Skeletal muscle tissue (tissue), 4 donors: ENCODE data around the gene SLC2A9. TPM values are rescaled to one million over a fixed set of nuclear protein-coding genes. Genes with fewer than 3 reads are reported as not detected.

Source experiments
- H3K27ac ChIP-seq: one replicate; pipeline ENCODE4 v1.7.0; 2013; ENCODE audit warnings: mild to moderate bottlenecking, low read depth, low read length, inconsistent platforms
- H3K27me3 ChIP-seq, 3 donors: one replicate each; pipeline ENCODE4 v1.7.0; 2013; ENCODE audit warnings: low read length in 3 of 3; ENCODE audit not compliant: control insufficient read depth in 3 of 3, insufficient read depth in 3 of 3
- H3K36me3 ChIP-seq, 3 donors: one replicate each; pipeline ENCODE4 v1.7.0; 2013; ENCODE audit warnings: low read length in 3 of 3; ENCODE audit not compliant: control insufficient read depth in 3 of 3, insufficient read depth in 3 of 3
- H3K4me1 ChIP-seq, 3 donors: one replicate each; pipeline ENCODE4 v1.7.0; 2013; ENCODE audit warnings: low read length in 3 of 3, mild to moderate bottlenecking in 3 of 3; ENCODE audit not compliant: control insufficient read depth in 3 of 3, insufficient read depth in 3 of 3
- H3K4me3 ChIP-seq, 3 donors: one replicate each; pipeline ENCODE4 v1.7.0; 2013; ENCODE audit warnings: low read length in 3 of 3
- H3K9ac ChIP-seq, 3 donors: one replicate each; pipeline ENCODE4 v1.7.0; 2013; ENCODE audit warnings: low read length in 3 of 3, mild to moderate bottlenecking in 3 of 3, moderate library complexity in 2 of 3, low read depth in 1 of 3
- H3K9me3 ChIP-seq, 3 donors: one replicate each; pipeline ENCODE4 v1.7.0; 2013; ENCODE audit warnings: low read length in 3 of 3; ENCODE audit not compliant: control insufficient read depth in 3 of 3
- total RNA-seq: library from RNA; depleted of rRNA; stranded (reverse); fragments of >200 nt; gene quantifications from one replicate; pipeline ENCODE4 v1.2.3, GENCODE V29; 2014
- donor health status: Osteomylitis.

The SLC2A9 gene
- total RNA-seq, 1 donor from 2014 or later, result 1.0 TPM

DNA sequence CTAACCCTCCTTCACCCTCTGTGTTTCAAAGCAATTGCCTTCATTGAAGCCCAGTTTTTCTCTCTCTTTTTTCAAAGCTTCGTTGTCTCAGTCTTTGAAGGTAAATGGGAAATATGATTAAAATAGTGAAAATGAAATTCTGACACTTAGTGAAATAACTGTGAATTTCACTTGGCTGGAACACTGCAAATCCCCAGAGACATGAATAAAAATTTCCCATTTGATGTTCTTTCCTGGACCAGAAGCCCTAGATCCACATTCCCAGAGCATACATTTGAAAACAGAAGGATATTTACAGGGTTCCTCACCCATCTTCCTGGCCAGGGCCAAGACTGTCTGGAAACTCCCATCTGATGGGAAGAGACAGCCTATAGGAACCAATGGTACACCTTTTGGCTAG lies 45.0 kb downstream of the SLC2A9 start:
- Histone ChIP-seq H3K4me3 (no peak overlapping the region), H3K9ac (no peak overlapping the region), H3K27me3 (no peaks in the 10 kb centered on the region), H3K36me3 (peaks cover 0 to 4% (median 3%) of the 10 kb centered on the region in 3 donors), H3K4me1 (no peaks in the 10 kb centered on the region), H3K9me3 (no peaks in the 10 kb centered on the region), H3K27ac (no peak overlapping the region)

DNA sequence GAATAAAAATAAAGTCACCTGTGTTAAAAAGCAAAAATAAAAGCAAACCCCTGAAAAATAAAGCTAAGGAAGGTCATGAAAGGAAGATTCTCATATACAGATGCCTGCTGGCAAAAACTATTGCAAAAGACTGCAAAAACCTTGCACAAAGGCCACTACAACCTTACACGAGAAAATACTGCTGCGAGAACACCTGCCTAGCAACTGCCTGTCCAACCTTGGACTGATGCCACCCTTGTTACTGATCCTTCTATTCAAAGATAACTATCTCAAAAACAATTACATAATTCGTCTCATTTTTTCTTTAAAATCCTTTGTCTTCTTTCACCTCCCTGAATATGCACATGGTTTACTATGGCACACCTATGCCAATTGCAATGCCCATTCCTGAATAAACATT lies 49.6 kb downstream of the SLC2A9 start:
- H3K4me3 ChIP-seq, result no peak overlapping the region
- no peaks in the 10 kb centered on the region for H3K36me3 ChIP-seq

DNA sequence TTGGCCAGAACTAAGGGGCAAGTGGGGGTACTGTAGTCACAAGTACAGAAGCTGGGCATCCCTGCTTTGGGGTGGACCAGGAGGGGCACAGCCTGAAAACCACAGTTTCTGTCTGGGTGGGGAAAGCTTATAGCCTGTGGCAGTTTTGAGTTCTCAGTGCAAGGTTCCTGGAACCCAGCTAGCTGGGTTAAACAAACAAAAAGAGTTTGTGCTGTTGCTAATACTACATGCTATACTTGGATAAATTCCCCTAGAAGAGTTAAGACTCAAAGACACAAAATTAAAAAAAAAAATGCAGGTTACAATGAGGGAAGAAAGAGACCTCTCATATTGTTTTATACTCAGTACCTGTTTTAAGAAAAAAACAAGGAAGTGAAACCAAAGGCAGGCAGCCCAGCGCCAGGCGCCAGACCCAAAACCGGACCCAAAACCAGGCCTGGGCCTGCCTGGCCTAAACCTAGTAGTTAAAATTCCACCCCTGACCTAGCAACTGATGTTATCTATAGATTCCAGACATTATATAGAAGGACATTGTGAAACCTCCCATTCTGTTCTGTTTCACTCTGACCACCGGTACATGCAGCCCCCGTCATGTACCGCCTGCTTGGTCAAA lies 50.8 kb downstream of the SLC2A9 start:
- Histone ChIP-seq H3K4me3 (no peak overlapping the region), H3K27me3 (no peaks in the 10 kb centered on the region), H3K9me3 (no peaks in the 10 kb centered on the region), H3K36me3 (no peaks in the 10 kb centered on the region), H3K27ac (no peak overlapping the region), H3K4me1 (no peaks in the 10 kb centered on the region), H3K9ac (no peak overlapping the region)

More for the DNA sequence above, 49.6 kb downstream of the SLC2A9 start:
- Histone ChIP-seq H3K4me1 (no peaks in the 10 kb centered on the region), H3K9ac (no peak overlapping the region), H3K9me3 (no peaks in the 10 kb centered on the region), H3K27me3 (no peaks in the 10 kb centered on the region), H3K27ac (no peak overlapping the region)

DNA sequence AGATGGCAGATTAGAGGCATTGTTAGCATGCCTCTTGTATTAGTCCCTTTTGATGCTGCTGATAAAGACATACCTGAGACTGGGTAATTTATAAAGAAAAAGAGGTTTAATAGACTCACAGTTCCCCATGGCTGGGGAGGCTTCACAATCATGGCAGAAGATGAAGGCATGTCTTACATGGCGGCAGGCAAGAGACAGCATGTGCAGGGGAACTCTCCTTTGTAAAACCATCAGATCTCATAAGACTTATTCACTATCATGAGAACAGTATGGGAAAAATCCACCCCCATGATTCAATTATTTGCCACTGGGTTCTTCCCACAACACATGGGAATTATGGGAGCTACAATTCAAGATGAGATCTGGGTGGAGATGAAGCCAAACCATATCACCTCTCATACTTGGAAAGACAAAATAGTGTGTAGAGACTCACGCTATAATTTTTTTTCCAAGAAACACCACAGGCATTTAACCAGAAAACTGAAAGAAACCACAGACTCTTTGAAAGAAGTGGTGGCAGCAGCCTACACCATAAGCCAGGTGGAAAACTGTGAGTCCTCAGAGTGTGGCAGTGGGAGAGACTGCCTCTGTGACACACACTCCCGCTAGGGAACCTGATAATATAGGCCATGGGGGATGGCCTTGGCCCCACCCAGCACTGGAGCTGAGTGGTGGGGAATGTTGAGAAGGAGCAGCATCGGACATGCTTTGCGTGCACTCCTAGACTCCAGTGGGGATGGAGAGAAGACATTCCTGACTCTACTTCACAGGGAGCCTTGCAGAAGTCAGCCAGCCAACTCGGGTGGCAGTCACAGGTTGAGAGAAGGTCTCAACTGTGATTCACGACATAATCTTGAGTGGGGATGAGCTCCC lies 51.5 kb downstream of the SLC2A9 start:
- Histone ChIP-seq H3K4me3 (no peak overlapping the region), H3K9me3 (no peaks in the 10 kb centered on the region)

DNA sequence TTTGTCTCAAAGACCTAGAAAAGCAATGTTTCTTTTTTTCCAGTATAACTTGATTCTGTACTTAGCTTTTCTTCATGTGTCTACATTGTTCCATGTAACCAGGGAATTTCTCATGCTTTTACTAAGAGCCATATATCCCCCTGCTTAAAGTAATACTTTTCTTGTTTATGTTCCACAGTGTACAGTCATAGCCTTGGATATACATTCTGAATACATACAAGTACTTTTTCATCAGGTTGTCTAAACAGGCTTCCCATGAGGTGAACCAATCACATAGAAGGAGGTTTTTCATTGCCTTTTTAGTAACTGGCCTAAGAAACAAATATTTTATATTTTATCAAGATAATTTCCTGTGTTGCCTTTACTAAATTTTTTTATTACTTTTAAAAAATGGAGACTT lies 52.8 kb downstream of the SLC2A9 start:
- no peak overlapping the region for H3K9ac ChIP-seq
- no peaks in the 10 kb centered on the region for H3K36me3 ChIP-seq
- H3K4me3 ChIP-seq, result no peak overlapping the region
- H3K4me1 ChIP-seq, result no peaks in the 10 kb centered on the region
- H3K27me3 ChIP-seq, result no peaks in the 10 kb centered on the region
- H3K9me3 ChIP-seq, result no peaks in the 10 kb centered on the region
- no peak overlapping the region for H3K27ac ChIP-seq

More for the DNA sequence above, 51.5 kb downstream of the SLC2A9 start:
- Histone ChIP-seq H3K27ac (no peak overlapping the region), H3K4me1 (no peaks in the 10 kb centered on the region), H3K27me3 (no peaks in the 10 kb centered on the region), H3K36me3 (no peaks in the 10 kb centered on the region), H3K9ac (no peak overlapping the region)

DNA sequence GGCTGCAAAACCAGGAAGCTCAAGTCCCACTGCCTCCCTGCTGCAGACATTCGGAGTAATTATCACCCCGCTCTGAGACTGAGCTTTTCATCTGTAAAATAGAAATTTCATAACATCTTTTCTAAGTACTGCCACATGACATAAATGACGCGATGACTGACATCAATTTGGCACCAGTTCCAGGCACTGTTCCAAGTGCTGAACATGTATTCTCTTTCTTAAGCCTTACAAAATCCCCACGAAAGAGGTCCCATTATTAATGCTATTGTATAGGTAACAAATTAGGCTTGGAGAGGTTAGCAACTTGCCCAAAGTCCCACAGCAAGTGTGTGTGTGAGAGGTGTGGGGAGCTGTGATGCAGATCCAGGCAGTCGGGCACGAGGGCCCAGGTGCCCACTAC lies 56.4 kb downstream of the SLC2A9 start:
- H3K27me3 ChIP-seq, result no peaks in the 10 kb centered on the region
- no peak overlapping the region for H3K4me3 ChIP-seq
- H3K9me3 ChIP-seq, result no peaks in the 10 kb centered on the region
- H3K27ac ChIP-seq, result no peak overlapping the region
- H3K36me3 ChIP-seq, result no peaks in the 10 kb centered on the region
- H3K9ac ChIP-seq, result no peak overlapping the region
- H3K4me1 ChIP-seq, result no peaks in the 10 kb centered on the region

DNA sequence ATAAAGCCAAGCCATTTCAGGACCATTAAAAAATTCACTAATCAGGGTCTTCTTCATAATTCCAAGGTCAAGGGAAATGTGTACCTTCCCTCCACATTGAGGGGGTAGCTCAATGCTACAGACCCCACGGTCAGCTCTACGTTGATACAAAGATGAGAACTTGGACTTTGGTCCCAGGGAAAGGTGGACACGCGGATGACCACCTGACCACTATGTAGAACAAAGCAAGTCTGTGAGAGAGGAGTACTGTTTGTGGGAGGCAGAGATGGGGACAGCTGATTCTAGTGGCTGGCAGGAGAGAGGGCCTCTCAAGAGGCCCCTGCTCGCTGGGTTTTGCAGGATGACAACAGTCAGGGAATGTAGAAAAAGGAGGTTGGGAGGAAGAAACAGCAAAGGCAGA lies 58.0 kb downstream of the SLC2A9 start:
- Histone ChIP-seq H3K9me3 (no peaks in the 10 kb centered on the region), H3K9ac (no peak overlapping the region), H3K36me3 (no peaks in the 10 kb centered on the region), H3K4me3 (no peak overlapping the region), H3K27me3 (no peaks in the 10 kb centered on the region), H3K4me1 (no peaks in the 10 kb centered on the region), H3K27ac (no peak overlapping the region)

DNA sequence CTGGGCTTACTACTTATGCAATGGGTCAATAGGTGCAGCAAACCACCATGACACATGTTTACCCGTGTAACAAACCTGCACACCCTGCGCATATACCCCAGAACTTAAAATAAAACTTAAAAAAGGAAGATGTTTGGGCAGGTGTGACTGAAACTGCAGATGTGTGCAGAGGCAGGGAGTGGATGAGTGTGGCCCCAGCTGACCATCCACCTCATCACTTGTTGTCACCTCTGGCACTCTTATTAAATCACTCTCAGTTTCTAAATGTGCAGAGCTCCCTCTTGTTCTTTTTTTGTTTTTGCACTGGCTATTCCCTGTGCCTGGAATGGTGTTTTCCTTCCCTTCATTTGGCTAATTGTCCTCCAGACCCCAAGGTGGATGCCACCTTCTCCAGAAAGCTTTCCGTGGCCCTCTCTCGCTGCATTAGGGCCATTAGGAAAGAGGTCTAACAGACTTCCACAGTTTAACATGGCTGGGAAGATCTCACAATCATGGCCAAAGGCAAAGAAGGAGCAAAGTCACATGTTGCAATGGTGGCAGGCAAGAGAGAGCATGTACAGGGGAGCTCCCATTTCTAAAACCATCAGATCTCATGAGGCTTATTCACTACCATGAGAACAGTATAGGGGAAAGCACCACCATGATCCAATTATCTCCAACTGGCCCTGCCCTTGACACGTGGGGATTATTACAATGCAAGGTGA lies 58.5 kb downstream of the SLC2A9 start:
- H3K36me3 ChIP-seq, result no peaks in the 10 kb centered on the region
- H3K9ac ChIP-seq, result no peak overlapping the region
- no peak overlapping the region for H3K27ac ChIP-seq
- H3K4me3 ChIP-seq, result no peak overlapping the region
- no peaks in the 10 kb centered on the region for H3K27me3 ChIP-seq
- H3K9me3 ChIP-seq, result no peaks in the 10 kb centered on the region
- no peaks in the 10 kb centered on the region for H3K4me1 ChIP-seq

DNA sequence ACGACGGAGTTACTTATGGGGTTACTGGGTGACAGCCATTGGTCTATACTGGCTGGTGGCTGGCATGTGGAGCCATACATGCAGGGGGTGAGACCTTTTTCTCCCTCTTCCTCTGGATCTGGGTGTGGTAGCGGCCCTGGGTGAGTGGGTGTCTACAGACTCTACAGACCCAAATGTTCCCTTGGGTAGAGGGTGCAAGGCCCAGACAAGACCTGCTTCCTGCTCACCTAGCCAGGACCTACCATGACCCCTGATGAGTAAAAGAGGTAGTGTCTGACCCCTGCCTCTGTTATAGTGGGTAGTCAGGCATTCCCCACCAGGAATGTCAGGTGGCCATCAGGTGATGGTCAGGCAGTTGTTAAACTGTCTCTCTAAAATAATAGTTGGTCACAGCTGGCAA lies 66.8 kb downstream of the SLC2A9 start:
- Histone ChIP-seq H3K9ac (no peak overlapping the region), H3K27me3 (no peaks in the 10 kb centered on the region), H3K4me1 (no peaks in the 10 kb centered on the region), H3K9me3 (no peaks in the 10 kb centered on the region), H3K36me3 (no peaks in the 10 kb centered on the region), H3K4me3 (no peak overlapping the region), H3K27ac (no peak overlapping the region)

DNA sequence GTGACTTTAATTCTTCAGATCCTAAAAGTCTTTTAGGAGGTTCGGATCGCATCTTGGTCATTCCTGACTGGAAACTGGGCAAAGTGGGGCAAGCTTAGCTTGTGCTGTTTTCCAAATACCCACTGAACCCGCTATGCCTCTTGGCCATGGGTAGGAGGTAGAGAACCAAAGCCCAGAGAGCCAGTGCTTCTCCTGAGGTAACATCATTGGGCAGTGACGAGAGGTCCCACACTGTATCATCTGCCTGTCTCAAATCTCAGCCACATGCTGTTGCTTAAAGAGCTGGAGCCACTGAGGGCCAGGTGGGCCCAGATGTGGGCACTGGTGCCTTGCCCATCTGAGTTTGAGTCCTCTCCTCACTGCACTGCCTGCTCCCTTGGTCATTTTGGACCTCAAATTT lies 68.2 kb downstream of the SLC2A9 start:
- no peak overlapping the region for H3K4me3 ChIP-seq
- H3K27ac ChIP-seq, result no peak overlapping the region
- H3K36me3 ChIP-seq, result no peaks in the 10 kb centered on the region
- H3K9me3 ChIP-seq, result no peaks in the 10 kb centered on the region
- no peak overlapping the region for H3K9ac ChIP-seq
- no peaks in the 10 kb centered on the region for H3K27me3 ChIP-seq
- H3K4me1 ChIP-seq, result peaks cover 0 to 5% (median under 1%) of the 10 kb centered on the region in 3 donors
